ENCODE data around the gene OTOGL. TPM values are rescaled to one million over a fixed set of nuclear protein-coding genes. Genes with fewer than 3 reads are reported as not detected.

The OTOGL gene
- polyA plus RNA-seq, 3 donors: not detected

- H3K27ac Mint-ChIP-seq: no peak overlapping the region
- TF ChIP-seq CTCF (IDR thresholded peaks at IDR 0.05): no peak
Measured at GRCh38 chr12:80161612-80162011, 62.3 kb downstream of the OTOGL start.

DNA sequence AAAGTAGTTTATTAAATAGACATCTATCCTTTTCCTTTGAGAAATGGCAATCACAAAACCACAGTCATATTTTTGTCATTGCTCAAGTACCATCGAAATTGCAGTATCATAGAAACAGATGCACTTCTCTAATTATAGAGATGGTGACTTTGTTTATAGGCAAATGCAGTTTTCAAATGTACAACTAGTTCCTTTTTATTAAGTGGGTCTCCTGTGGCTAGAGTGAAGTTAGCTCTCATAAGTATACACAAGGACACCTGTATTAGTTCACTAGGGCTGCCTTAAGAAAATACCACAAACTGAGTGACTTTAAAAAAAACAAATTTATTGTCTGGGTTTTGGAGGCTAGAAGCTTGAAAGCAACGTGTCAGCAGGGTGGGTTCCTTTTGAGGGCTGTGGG lies 62.8 kb downstream of the OTOGL start:
- Histone ChIP-seq H3K27me3 (ENCODE audit: control insufficient read depth in 2 of 2, insufficient read depth in 2 of 2, low read length in 2 of 2) (no peaks in the 10 kb centered on the region), H3K4me2 (replicated peaks; ENCODE audit: extremely low read depth, low read length, poor library complexity, severe bottlenecking) (no peak overlapping the region), H4K20me1 (ENCODE audit: insufficient read depth, low read length) (no peaks in the 10 kb centered on the region), H3K36me3 (replicated peaks in 1 of 2; ENCODE audit: control insufficient read depth in 1 of 2, insufficient read depth in 2 of 2, low read length in 2 of 2) (no peaks in the 10 kb centered on the region), H3K27ac (ENCODE audit: low read depth in 1 of 2, low read length in 2 of 2) (no peak overlapping the region), H3K9me3 (replicated peaks in 1 of 2; ENCODE audit: control insufficient read depth in 1 of 2, insufficient read depth in 1 of 2, low read length in 2 of 2) (peaks cover 0 to 4% of the 10 kb centered on the region in 2 donors), H3K4me3 (replicated peaks in 1 of 3; ENCODE audit: low read depth in 2 of 3, low read length in 3 of 3) (no peak overlapping the region), H3K9ac (ENCODE audit: insufficient read depth, low read length, poor library complexity, severe bottlenecking) (no peak overlapping the region), H2AFZ (ENCODE audit: insufficient read depth, low read depth, low read length, poor library complexity, severe bottlenecking) (no peak overlapping the region), H3K4me1 (ENCODE audit: control insufficient read depth in 1 of 2, insufficient read depth in 2 of 2, low read length in 2 of 2) (no peaks in the 10 kb centered on the region), H3K79me2 (ENCODE audit: insufficient read depth, low read length) (no peaks in the 10 kb centered on the region)
- Mint-ChIP-seq H3K4me1 (no peaks in the 10 kb centered on the region), H3K27me3 (ENCODE audit: low read depth in 3 of 3) (peaks cover 0 to 3% (median 2%) of the 10 kb centered on the region in 3 donors), H3K27ac (no peak overlapping the region), H3K9me3 (peaks cover 0 to 4% (median 0%) of the 10 kb centered on the region in 7 donors), H3K36me3 (no peaks in the 10 kb centered on the region), H3K4me3 (no peak overlapping the region)
- no peak for TF ChIP-seq CTCF (IDR thresholded peaks at IDR 0.05)
- intact Hi-C loops (cut with micrococcal nuclease): no loop called here
- WGBS (ENCODE audit: insufficient coverage): 83% methylated on average over 1 of the region's 2 CpGs
- DNase-seq: no peak

More at GRCh38 chr12:80161612-80162011, 62.3 kb downstream of the OTOGL start:
- H3K27ac ChIP-seq (ENCODE audit: low read depth in 1 of 2, low read length in 2 of 2): no peak overlapping the region
- H3K9ac ChIP-seq (ENCODE audit: insufficient read depth, low read length, poor library complexity, severe bottlenecking): no peak overlapping the region
- no peak for DNase-seq
- no peaks in the 10 kb centered on the region for H3K36me3 ChIP-seq (replicated peaks in 1 of 2; ENCODE audit: control insufficient read depth in 1 of 2, insufficient read depth in 2 of 2, low read length in 2 of 2)
- no peaks in the 10 kb centered on the region for H3K27me3 ChIP-seq (ENCODE audit: control insufficient read depth in 2 of 2, insufficient read depth in 2 of 2, low read length in 2 of 2)
- no peaks in the 10 kb centered on the region for H3K79me2 ChIP-seq (ENCODE audit: insufficient read depth, low read length)
- intact Hi-C loops (cut with micrococcal nuclease): no loop called here
- no peak overlapping the region for H3K4me3 ChIP-seq (replicated peaks in 1 of 3; ENCODE audit: low read depth in 2 of 3, low read length in 3 of 3)
- peaks cover 0 to 4% of the 10 kb centered on the region in 2 donors for H3K9me3 ChIP-seq (replicated peaks in 1 of 2; ENCODE audit: control insufficient read depth in 1 of 2, insufficient read depth in 1 of 2, low read length in 2 of 2)
- no peaks in the 10 kb centered on the region for H4K20me1 ChIP-seq (ENCODE audit: insufficient read depth, low read length)
- Mint-ChIP-seq H3K36me3 (no peaks in the 10 kb centered on the region), H3K9me3 (peaks cover 0 to 4% (median 0%) of the 10 kb centered on the region in 7 donors), H3K4me3 (no peak overlapping the region), H3K27me3 (ENCODE audit: low read depth in 3 of 3) (peaks cover 0 to 2% (median 2%) of the 10 kb centered on the region in 3 donors), H3K4me1 (no peaks in the 10 kb centered on the region)
- H3K4me2 ChIP-seq (replicated peaks; ENCODE audit: extremely low read depth, low read length, poor library complexity, severe bottlenecking): no peak overlapping the region
- no peak overlapping the region for H2AFZ ChIP-seq (ENCODE audit: insufficient read depth, low read depth, low read length, poor library complexity, severe bottlenecking)
- WGBS (ENCODE audit: insufficient coverage): 100% methylated on average over 2 of the region's 4 CpGs
- H3K4me1 ChIP-seq (ENCODE audit: control insufficient read depth in 1 of 2, insufficient read depth in 2 of 2, low read length in 2 of 2): no peaks in the 10 kb centered on the region
